ENCODE measurements around the gene DOC2B.
"Not testable (repeated sequence)": the region's sequence is repeated elsewhere in the genome, so short reads cannot be mapped to it uniquely, and the experiment has no call there.

DOC2B gene

DNA sequence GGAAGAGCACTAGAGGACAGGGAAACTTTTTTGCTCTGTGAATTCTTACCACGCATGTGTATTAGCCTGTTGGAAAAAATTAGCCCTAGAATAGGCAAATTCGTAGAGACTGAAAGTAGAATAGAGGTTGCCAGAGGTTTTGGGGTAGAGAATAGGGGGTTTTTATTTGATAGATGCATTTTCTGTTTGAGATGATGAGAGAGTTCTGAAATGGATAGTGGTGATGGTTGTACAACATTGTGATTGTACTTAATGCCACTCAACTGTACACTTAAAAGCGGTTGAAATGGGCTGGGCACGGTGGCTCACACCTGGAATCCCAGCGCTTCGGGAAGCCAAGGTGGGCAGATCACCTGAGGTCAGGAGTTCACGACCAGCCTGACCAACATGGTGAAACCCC lies 8.0 kb upstream of the DOC2B start:
- no peak for DNase-seq (ENCODE audit: low read depth in 2 of 2)

DNA sequence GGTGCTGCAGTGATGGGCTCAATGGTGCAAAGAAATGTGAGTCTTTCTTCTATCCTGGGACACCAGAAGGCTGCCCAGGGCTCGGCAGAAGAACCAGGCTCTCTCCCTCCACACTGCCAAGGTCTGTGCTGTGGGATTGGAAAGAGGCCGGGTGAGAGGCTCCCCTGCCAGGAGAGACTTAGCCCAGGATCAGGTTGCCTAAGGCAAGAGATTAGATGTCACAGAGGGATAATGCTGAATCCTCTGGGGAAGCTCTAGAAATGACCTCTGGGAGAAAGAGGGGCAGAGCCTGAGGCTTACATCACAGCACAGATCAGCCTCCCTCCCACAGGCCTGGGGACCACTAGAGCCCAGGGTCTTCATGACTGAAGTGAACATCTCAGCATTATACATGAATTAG lies 5.7 kb upstream of the DOC2B start:
- DNase-seq (ENCODE audit: low read depth in 2 of 2), result no peak

DNA sequence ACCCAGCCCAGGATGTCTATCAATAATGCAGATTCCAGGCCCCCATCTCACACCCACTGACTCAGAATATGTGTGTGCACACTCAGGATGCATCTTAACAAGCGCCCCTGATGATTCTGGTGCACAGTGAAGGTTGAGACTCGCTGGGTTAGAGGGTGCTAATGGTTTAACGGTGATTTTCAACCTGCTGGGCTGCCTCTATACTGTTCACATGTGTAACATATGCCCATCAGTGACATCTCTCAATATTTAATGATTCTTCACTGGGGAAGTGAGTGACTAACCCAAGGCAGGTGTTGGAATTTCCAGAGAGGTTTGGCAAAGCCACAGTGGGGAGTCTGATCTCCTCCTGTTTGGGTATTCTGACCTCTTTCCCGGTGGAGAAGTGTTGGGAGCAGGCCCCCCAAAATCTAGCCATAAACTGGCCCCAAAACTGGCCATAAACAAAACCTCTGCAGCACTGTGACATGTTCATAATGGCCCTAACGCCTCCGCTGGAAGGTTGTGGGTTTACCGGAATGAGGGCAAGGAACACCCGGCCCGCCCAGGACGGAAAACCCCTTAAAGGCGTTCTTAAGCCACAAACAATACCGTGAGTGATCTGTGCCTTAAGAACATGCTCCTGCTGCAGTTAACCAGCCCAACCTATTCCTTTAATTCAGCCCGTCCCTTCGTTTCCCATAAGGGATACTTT lies 4.1 kb upstream of the DOC2B start:
- no peak for DNase-seq (ENCODE audit: low read depth in 2 of 2)

DNA sequence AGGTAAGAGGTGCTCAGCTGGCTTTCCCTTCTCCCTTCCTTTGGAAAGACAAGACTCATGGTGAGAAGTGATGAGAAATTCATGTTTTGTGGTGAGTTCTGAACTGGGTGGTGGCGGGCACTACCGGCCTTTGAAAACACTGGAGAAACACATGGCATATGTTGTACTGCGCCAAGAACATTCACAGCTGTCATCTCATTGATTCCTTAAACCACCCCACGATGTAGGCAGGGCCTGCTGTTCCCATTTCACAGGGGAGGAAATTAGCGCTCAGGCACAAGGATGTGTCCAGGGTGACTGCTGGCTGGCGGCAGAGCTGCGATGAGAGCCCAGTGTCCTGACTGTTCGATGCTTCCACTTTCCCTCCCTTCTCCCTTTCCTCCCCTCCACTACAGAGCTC lies 1.6 kb upstream of the DOC2B start:
- DNase-seq (ENCODE audit: low read depth in 2 of 2), result no peak

DNA sequence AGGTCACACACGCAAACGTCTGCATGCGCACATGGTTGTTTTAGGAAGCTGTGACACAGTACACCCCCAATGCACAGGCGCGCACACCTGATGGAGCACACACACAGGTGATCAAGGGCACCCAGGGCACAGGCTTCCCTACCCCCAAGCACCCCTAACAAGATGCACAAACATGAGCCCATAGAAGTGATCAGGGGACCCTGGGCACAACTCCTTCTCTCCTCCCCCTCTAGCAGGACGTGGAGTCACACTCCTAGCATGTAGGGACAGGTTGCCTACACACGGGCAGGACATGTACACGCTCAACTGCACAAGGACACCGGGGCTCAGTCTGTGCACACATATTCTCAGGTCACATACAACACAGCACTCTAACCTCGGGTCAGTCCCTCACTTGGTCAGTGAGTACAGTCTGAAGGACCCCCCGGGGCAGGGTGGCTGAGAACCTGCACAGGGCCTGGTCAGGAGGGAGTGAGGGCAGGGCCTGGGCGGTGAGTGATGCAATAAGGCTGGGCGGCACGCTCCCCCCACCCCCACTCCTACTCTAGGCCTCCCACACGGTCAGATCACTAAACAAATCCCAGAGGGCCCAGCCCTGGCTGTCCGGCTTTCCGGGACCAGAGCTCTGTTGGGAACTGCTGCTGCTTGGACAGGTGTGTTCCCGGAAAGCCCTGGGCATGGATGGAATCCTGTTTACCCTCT lies 751 bp upstream of the DOC2B start:
- no peak for DNase-seq (ENCODE audit: low read depth in 2 of 2)

DNA sequence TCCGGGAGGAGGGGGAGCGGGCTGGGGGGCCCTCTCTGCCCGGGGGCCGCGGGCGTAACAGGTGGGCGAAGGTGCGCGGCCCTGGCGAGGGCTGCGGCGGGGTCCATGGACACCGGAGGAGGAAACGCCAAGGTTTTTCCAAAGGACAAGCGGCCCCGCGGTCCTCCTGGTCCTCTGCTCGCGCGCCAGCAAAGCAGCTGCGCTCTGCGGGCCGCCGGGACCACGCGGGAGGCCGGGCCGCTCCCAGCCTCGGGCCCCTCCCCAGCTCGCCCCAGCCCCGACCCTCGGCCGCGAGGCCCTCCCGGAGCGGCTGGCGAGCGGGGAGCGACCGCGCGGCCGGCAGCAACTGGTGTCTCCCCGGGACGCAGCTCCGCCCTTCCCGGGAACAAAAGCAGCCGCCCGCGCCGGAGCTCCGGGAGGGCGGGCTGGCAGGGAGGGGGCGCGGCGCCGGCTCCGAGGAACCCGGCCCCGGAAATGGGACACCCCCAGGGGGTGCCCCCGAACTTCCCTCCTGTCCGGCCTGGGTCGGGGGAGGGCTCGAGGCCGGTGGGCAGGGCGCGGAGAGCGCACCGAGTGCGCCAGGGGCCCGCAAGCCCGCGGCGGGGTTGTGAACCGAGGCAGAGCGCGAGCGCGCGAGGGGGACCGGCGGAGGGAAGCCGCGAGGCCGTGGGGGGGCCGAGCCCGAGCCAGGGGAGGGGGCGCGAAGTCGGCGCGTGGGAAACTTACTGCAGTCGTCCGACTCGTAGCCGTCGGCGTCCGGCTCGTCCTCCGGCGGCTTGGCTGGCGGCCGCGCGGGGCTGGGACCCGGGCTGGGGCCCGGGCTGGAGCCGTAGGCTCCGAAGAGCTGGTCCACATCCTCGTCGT lies 837 bp downstream of the DOC2B start:
- no peak for DNase-seq (ENCODE audit: low read depth in 2 of 2)

DNA sequence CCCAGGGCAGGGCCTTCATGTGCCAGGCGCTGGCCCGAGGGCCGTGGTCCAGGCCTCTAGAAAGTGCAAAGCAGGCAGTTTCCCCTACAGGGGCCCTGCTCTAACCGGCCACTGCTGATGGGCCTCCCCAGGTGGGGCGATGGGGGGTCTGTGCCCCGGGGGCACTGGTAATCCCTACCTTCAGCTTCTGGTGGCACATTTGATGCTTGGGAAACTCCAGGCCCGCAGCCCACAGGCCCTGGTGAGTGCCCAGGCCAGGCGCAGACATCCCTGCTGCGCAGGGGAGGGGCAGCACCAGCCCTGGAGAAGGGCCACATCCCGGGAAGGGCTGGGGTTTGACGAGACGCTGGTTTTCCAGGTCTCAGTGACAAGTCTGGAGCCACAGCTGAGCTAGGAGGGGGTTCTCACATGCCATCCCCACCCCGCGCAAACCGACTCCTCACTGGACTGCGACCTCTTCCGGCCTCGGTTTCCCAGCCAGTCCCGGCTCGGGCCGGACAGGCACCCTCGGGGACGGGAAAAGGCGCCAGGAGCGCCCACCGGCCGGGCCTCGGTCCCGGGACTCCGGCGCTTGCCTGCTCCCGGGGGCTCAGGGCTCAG lies 1.6 kb downstream of the DOC2B start:
- DNase-seq (ENCODE audit: low read depth in 2 of 2), result no peak

DNA sequence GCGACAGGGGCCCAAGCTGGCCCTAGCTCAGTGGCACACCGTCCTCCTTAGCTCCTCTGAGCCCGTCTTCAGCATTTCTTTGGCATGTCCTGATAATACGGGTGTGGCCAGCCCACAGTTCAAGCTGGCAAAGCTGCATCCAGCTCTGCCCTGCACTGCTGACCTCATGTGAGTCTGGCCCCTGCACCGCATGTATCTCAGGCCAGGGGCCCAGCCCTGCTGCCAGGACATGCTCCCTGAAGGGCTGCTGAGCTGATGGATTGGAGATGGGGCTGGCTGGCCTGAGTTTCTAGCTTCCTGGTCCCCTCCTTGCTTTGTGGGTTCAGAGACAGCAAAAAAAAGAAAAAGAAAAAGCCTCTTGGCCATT lies 2.4 kb downstream of the DOC2B start:
- DNase-seq (ENCODE audit: low read depth in 2 of 2), result no peak

DNA sequence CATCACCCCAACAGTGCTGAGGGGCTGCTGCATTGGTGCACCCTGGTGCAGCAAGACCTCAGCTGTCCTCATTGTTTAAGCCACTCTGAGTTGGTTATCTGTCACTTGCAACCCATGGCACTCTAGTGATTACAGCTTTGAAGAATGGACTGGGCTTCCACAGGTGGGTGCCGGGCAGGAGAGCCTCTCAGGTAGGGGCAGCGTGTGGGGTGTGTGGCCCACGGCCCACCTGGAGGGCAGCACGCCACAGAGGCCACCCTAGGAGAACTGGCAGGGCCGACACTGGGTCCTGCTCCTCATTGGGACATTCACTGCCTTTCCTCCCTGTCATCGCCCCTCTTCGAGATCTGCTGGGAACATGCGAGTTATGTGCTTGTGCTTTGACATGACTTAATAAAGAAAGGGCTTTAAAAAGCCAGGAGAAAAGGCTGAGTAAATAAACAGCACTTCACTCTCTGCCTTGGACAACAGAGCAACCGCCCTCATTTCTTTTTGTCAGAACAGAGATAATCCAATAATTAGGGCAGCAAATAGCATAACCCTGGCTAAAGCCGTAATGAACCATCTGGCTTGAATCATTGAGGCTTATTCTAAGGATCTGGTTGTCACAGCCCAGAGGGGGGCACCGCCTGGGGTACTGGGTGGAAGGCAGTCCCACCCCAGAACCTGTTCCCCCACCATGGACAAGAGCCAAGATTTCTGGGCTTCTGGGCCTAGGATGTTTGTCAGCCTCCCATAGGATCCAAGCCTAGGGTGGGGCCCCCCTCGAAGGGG lies 3.0 kb downstream of the DOC2B start:
- DNase-seq (ENCODE audit: low read depth in 2 of 2), result no peak

DNA sequence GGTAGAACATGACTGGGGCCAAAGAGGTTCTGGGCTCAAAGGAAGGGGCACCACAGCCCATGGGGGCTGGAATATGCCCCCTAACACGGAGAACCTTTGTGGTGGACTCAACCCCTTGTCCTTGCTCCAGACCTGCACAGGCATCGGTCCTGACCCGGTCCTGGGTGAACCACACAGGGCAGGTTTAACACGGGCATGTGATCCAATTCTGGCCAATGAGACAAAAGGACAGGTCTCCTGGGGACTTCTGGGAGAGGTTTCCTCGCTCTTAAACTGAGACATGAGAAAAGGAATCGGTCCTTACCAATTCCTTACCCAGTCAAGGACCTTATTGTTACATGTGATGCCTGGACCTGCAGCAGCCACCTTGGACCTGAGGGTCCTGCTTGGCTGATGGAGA lies 3.7 kb downstream of the DOC2B start:
- no peak for DNase-seq (ENCODE audit: low read depth in 2 of 2)

DNA sequence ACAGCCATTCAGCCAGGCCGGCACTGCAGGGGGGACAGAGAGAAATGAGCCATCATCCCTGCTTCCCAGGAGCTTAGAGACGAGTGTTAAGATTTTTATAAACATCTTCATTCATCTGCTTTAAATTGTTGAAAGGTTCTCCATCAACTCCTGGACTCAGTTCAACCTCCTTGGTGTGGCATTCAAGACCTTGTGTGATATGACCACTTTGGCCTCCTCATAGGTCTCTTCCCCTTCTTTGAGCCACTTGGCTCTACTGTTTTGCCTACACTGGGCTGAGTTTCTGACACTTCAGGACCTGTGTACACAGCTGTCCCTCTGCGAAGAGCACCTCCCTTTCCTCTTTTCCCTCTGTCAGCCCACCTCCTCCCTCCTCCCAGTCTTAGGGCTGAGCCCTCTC lies 4.3 kb downstream of the DOC2B start:
- no peak for DNase-seq (ENCODE audit: low read depth in 2 of 2)

DNA sequence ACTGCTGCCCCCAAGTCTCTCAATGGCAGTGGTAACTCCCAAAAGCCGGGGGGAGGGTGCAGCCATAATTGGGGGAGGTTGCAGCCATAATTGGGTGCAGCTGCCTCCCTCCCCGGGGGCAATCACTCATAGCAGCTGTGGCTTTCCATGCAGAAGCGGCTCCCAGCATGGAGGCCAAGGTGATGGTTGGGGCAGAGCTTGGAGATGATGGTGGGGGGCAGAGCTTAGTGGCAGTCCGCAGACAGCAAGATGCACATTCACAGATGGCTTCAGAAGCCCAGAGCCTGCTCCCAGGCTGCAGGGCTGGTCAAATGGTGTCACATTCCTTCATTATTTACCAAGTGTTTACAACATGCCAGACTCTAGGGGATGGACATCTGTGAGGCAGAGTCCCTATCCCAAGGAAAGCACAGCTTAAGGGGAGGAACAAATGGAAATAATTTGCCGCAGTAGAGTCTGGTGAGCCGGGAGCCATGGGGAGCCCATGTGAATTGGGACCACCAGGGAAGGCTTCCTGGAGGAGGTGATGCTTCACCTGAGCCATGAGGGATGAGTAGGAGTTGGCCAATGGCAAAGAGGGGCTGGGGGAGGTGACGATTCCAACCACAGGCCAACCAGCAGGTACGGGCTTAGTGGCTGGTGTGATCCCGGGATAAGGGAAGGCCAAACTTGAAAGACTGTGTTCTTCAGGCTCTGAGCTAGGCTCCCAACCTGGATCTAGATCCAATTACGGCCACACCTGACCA lies 8.1 kb downstream of the DOC2B start:
- DNase-seq (ENCODE audit: low read depth in 2 of 2), result no peak

DNA sequence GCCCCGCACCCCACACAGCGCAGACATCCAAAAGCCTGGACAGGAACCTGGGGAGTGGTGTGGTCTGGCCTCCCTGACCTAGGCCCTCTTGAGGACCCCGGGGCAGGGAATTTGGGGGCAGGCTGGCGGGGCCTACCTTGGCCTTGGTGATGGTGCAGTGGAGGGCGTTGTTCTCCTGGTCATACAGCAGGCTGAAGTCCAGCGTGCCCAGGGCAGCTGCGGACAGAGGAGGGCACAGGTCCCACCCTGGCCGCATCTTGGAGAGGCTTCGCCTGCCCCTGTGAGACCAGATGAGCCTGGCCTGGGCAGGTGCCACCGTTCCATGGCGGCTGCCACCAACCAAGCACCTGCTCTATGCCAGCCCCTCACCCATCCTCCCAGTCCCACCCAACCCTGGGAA lies 9.0 kb downstream of the DOC2B start:
- no peak for DNase-seq (ENCODE audit: low read depth in 2 of 2)

DNA sequence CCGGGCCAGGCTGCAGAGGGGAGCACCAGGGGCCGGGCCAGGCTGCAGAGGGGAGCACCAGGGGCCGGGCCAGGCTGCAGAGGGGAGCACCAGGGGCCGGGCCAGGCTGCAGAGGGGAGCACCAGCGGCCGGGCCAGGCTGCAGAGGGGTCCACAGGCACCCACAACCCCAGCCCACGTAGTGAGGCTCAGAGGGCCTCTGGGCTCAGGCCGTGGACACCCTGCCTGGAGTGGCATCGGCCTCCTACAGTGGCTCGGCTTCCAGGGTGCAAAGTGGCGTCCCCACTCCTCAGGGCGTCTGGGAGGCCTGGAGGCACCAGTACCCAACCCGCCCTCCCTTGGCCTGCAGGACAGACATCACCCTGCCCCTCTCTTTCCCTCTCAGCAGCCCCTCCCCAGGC lies 9.6 kb downstream of the DOC2B start:
- DNase-seq (ENCODE audit: low read depth in 2 of 2), result no peak

DNA sequence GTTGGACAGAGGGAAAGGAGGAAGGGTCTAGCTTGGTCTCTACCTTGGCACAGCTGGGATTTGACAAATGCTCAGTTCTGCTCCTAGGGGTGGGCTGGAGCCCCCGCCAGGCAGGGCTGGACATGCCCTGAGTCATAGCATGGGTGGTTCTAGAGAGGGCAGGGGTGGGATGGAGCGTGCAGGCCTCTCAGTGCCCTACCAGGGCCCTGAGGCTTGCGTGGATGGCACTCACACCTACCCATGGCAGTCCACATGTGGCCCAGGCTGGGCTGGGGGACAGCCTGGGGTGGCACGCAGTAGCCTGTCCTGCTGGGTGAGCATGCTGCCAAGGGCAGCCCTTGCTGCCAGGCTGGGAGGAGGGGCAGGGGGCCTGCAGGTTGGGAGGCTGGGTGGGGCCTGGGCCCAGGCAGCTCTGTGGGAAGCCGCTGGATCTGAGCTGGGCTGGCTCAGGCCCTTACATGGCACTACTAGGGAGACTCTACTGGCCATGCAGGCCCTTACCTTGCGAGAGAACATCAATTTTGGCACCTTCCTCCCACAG lies 11.2 kb downstream of the DOC2B start:
- no peak for DNase-seq (ENCODE audit: low read depth in 2 of 2)

DNA sequence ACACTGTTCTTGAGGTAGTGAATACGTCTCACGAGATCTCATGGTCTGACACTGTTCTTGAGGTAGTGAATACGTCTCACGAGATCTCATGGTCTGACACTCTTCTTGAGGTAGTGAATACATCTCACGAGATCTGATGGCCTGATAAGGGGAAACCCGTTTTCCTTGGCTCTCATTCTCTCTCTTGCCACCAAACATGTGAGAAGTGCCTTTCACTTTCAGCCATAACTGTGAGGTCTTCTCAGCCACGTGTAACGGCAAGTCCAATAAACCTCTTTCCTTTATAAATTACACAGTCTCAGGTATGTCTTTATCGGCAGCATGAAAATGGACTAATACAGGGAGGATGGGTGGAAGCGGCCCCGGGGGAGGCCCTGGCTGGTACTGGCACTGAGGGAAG lies 12.8 kb downstream of the DOC2B start:
- not testable (repeated sequence) for DNase-seq (ENCODE audit: low read depth in 2 of 2)

DNA sequence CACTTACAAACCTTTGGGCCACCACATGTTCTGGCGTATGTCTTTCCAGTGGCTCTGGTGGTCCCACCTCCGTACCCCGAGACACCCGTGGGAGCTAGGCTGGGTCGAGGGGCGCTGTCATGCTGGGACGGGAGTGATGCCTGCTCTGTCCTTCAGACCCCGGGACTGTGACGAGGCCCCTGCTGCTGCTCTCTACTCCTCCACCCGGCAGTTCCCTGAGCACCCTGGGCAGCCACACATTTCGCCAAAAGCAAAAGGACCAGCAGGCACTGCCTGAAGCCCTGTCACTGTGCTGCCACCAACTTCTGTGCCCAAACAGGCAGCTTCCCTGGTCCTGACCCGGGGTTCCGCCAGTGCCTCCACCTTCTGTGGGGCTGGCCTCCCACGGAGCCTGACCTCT lies 15.5 kb downstream of the DOC2B start:
- no peak for DNase-seq (ENCODE audit: low read depth in 2 of 2)

DNA sequence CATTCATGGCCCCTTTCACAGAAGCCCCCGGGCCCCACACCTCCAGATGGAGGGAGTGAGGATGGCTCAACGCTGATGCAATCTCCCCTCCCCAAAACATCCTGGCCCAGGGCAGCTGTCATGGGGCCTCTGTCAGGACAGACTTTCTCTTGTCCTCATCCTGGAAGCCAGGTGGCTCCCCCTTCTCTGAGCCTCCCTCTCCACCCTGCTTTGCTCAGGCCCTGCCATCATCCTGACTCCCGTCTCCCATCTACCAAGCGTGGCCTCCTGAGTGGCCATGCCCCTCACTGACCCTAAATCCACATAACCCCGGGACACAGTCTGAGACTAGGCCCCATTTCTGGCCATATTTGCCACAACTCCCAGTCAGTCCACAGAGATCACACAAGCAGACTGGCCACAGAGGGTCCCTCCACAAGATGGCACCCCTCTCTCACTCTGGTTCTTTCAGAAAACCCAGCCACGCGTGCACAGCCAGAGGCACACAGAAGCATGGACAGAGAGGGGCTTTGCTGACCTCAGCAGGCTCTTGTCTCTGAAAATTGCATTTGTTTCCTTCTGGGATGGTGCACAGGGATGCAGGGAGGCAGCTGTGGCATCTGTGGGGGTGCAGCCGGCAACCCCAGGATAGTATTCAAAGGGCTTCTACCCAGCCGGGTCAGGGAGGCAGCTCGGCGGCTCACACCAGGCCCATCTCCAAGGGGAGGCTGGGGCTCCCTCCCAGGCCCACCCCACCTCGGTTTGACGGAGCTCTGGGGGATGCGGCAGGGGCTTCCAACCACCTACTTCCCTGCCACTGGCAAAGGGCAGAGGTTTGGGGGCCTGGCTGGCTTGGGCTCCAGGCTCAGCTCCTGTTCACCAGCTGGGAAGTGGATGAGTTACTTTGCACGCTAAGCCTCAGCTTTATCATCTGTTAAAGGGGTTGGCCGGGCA lies 16.9 kb downstream of the DOC2B start:
- DNase-seq (ENCODE audit: low read depth in 2 of 2), result no peak

DNA sequence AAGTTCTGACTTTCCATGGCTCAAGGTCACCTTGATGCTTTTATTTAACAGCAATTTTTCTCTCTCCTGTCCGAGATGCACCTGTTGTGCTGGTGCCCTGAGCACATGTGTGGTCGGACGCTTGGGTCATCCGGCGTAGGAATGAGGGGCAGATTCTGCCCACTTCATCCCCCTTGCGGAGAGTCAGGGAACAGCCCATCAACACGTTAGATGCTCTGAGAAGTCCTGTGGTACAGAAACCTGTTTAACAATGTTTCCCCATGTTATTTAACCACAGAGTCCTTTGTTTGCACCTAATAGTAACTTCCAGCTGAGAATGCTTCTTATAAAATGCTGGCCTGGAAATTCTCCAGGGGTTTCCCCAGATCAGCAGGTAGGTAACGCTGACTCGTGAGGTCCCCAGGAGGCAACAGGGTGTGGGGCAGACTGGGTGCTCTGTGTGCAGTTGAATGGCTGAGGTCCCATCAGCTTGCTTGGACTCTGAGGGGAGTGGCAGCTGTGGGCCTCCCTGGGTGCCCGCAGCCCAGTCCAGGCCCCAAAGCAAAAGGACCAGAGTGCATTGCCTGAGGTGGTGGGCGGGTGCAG lies 17.8 kb downstream of the DOC2B start:
- no peak for DNase-seq (ENCODE audit: low read depth in 2 of 2)
